SU-DHL-6 (cell line): ENCODE data around the gene OR2V2.

Experiments
- H2AFZ ChIP-seq: fragments of 200-600 bp; sonication (generic); 2 replicates; pipeline ENCODE4 v1.6.1; 2014; ENCODE audit warnings: low read depth, mild to moderate bottlenecking, moderate library complexity, mixed read lengths, antibody characterized with exemption, low read length; ENCODE audit not compliant: severe bottlenecking
- H3F3A ChIP-seq: fragments of 200-600 bp; shearing (Covaris generic); 2 replicates; pipeline ENCODE4 v1.6.0; 2016; ENCODE audit warnings: antibody characterized with exemption, mild to moderate bottlenecking; ENCODE audit not compliant: insufficient read depth
- H3K27ac ChIP-seq: fragments of 200-600 bp; sonication (generic); 2 replicates; pipeline ENCODE4 v1.5.1; 2016; ENCODE audit warnings: low read depth, mild to moderate bottlenecking, low read length, moderate library complexity, mixed read lengths
- H3K27me3 ChIP-seq: fragments of 200-600 bp; sonication (generic), shearing (Covaris generic); 2 replicates; pipeline ENCODE4 v1.6.0; 2014; ENCODE audit warnings: mild to moderate bottlenecking, low read length
- H3K36me3 ChIP-seq: fragments of 200-600 bp; sonication (generic); 2 replicates; pipeline ENCODE4 v1.6.1; 2014; ENCODE audit warnings: mild to moderate bottlenecking, low read length, mixed read lengths
- H3K4me2 ChIP-seq: fragments of 300-600, 200-600 bp; shearing (Covaris generic), sonication (generic); 2 replicates; pipeline ENCODE4 v1.6.0; 2014; ENCODE audit warnings: low read length, low read depth, mild to moderate bottlenecking; ENCODE audit not compliant: poor library complexity, severe bottlenecking
- H3K4me3 ChIP-seq: fragments of 200-600 bp; sonication (generic); 2 replicates; pipeline ENCODE4 v1.5.1; 2014; ENCODE audit warnings: antibody characterized with exemption, low read length, mild to moderate bottlenecking, mixed read lengths; ENCODE audit not compliant: insufficient read depth, poor library complexity, severe bottlenecking
- H3K79me2 ChIP-seq: fragments of 200-600 bp; sonication (generic); 2 replicates; pipeline ENCODE4 v1.6.1; 2014; ENCODE audit warnings: mild to moderate bottlenecking, low read length, moderate library complexity; ENCODE audit not compliant: insufficient read depth
- H3K9ac ChIP-seq: fragments of 200-600 bp; sonication (generic); 2 replicates; pipeline ENCODE4 v1.7.0; 2014; ENCODE audit warnings: mild to moderate bottlenecking, low read length
- H3K9me2 ChIP-seq: fragments of 200-600 bp; sonication (generic); replicated peaks from 2 replicates; pipeline ENCODE4 v1.6.1; 2014; ENCODE audit warnings: low read length; ENCODE audit not compliant: insufficient read depth
- H3K9me3 ChIP-seq: fragments of 200-600 bp; sonication (generic); 2 replicates; pipeline ENCODE4 v1.6.1; 2014; ENCODE audit warnings: low read length, mixed read lengths; ENCODE audit not compliant: insufficient read depth
- H4K20me1 ChIP-seq: fragments of 200-600 bp; sonication (generic); 2 replicates; pipeline ENCODE4 v1.6.1; 2014; ENCODE audit warnings: low read depth, mild to moderate bottlenecking, antibody characterized with exemption, low read length, moderate library complexity, mixed read lengths
- EZH2phosphoT487 ChIP-seq: fragments of 200-600 bp; sonication (generic), shearing (Covaris generic); conservative IDR thresholded peaks from 2 replicates; pipeline ENCODE4 v1.6.1; 2018; ENCODE audit warnings: mild to moderate bottlenecking, antibody characterized with exemption, low read length, moderate library complexity, mixed read lengths
- TF ChIP-seq, protein P1 (sequence below): fragments of 200-600 bp; sonication (generic); IDR thresholded peaks from one replicate; pipeline ENCODE4 v1.5.1; 2017; ENCODE audit warnings: antibody characterized with exemption, mild to moderate bottlenecking, low read length, moderate library complexity; ENCODE audit not compliant: insufficient read depth, poor library complexity, severe bottlenecking

OR2V2 gene

DNA sequence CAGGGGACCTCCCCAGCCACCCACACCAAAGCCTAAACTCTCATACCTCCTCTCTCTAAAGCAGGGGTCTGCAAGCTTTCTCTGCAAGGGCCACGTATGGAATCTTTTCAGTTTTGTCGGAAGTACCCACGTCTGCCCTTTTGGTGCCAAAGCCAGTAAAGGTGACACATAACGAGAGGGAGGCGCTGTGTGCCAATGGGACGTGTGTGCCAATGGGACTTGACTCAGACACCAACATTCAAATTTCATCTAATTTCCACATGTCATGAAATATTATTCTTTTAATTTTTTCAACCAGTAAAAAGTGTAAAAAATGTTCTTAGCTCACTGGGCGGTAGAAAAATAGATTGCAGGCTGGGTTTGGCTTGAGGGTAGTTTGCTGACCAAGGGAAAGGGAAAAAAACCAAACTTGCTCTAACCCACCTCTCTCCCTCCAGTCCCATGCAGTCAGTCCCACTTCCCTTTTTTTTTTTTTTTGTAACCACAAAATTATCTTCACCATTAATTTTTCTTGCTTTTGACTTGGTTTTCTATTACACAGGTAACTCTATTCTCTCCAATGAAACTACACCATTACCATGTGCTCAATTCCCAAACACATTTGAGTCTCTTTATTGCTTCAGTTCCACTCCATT lies 41.9 kb upstream of the OR2V2 start:
- Histone ChIP-seq H3K9me2 (no peaks in the 10 kb centered on the region), H3K4me2 (no peak overlapping the region), H3K27ac (no peak overlapping the region)

DNA sequence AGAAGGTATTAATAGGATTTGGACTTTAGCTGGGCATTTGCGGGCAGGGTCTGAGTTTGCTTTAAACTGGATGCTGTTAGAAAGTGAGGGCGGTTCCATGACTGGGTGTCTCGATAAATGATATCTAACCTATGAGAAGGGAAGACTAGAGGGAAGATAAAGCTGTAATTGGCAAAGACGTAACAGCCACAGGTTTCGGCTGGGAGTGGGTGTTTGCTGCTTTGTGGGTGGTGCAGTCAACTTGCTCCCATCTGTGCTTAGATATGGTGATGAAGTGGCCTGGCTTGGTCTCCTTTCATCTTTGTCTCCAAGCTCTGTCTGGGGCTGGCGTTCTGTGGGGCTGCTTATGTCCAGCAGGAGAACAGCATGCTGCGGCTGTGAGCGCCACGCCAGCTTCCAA lies 39.7 kb upstream of the OR2V2 start:
- H3K4me3 ChIP-seq, result no peak overlapping the region
- no peaks in the 10 kb centered on the region for H3F3A ChIP-seq
- H4K20me1 ChIP-seq, result no peaks in the 10 kb centered on the region
- H3K9me3 ChIP-seq, result no peaks in the 10 kb centered on the region
- H3K36me3 ChIP-seq, result no peaks in the 10 kb centered on the region
- no peak overlapping the region for H3K9ac ChIP-seq
- H3K4me2 ChIP-seq, result no peak overlapping the region
- H3K9me2 ChIP-seq, result no peaks in the 10 kb centered on the region
- no peaks in the 10 kb centered on the region for H3K79me2 ChIP-seq
- no peak for TF ChIP-seq EZH2phosphoT487
- TF ChIP-seq, protein P1, sequence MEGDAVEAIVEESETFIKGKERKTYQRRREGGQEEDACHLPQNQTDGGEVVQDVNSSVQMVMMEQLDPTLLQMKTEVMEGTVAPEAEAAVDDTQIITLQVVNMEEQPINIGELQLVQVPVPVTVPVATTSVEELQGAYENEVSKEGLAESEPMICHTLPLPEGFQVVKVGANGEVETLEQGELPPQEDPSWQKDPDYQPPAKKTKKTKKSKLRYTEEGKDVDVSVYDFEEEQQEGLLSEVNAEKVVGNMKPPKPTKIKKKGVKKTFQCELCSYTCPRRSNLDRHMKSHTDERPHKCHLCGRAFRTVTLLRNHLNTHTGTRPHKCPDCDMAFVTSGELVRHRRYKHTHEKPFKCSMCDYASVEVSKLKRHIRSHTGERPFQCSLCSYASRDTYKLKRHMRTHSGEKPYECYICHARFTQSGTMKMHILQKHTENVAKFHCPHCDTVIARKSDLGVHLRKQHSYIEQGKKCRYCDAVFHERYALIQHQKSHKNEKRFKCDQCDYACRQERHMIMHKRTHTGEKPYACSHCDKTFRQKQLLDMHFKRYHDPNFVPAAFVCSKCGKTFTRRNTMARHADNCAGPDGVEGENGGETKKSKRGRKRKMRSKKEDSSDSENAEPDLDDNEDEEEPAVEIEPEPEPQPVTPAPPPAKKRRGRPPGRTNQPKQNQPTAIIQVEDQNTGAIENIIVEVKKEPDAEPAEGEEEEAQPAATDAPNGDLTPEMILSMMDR, result no peak
- H3K27me3 ChIP-seq, result no peaks in the 10 kb centered on the region
- no peak overlapping the region for H3K27ac ChIP-seq
- H2AFZ ChIP-seq, result no peak overlapping the region

More for the DNA sequence above, 41.9 kb upstream of the OR2V2 start:
- TF ChIP-seq, protein P1, result no peak
- TF ChIP-seq EZH2phosphoT487, result no peak
- Histone ChIP-seq H2AFZ (no peak overlapping the region), H4K20me1 (no peaks in the 10 kb centered on the region), H3K9me3 (no peaks in the 10 kb centered on the region), H3K36me3 (no peaks in the 10 kb centered on the region), H3K27me3 (no peaks in the 10 kb centered on the region), H3K4me3 (no peak overlapping the region), H3K9ac (no peak overlapping the region), H3K79me2 (no peaks in the 10 kb centered on the region), H3F3A (no peaks in the 10 kb centered on the region)

DNA sequence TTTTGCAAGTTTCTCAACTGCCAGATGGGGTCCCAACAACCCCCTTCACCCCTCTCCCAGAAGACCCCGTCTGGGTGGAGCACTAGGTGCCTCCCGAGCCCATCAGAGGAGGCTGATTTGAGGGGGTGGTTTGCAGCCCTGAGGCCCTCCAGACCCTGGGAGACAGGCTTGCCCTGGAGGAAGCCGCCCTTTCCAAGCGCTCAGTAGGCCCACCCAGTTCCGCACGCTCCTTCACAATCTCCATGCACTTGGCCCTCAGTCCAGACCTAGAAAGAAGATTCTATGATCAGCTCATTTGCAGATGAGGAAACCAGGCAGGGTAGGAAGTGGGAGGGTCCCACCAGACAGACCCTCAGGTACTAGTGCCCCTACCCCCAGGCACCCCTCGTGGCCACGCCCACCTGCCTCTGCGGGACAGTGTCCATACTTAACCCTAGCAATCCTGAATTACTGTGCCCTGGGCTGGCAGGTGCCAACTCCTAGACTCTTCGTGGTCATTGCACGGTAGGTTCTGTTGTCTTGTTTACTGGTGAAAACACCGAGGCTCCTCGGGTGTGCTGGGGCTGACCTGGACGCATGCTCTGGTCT lies 38.7 kb upstream of the OR2V2 start:
- no peak overlapping the region for H3K9ac ChIP-seq
- H3K9me2 ChIP-seq, result no peaks in the 10 kb centered on the region
- no peak overlapping the region for H3K4me2 ChIP-seq
- no peak overlapping the region for H3K4me3 ChIP-seq
- TF ChIP-seq EZH2phosphoT487, result no peak
- TF ChIP-seq, protein P1, result no peak
- H2AFZ ChIP-seq, result no peak overlapping the region
- H3K79me2 ChIP-seq, result no peaks in the 10 kb centered on the region
- H3K27ac ChIP-seq, result no peak overlapping the region
- no peaks in the 10 kb centered on the region for H3K36me3 ChIP-seq
- H3K9me3 ChIP-seq, result no peaks in the 10 kb centered on the region
- no peaks in the 10 kb centered on the region for H4K20me1 ChIP-seq
- no peaks in the 10 kb centered on the region for H3F3A ChIP-seq
- H3K27me3 ChIP-seq, result no peaks in the 10 kb centered on the region
